Uterus (tissue), 4 donors: ENCODE data around the gene MKI67. TPM values are rescaled to one million over a fixed set of nuclear protein-coding genes. Genes with fewer than 3 reads are reported as not detected.

Experiments used
- DNase-seq, 2 donors: peaks; one replicate each; pipeline ENCODE4 v3.0.0-alpha.2; 2019 to 2020
- H3K27ac ChIP-seq, 2 donors: fragments of 200-600 bp; sonication (generic); 1 replicate in 1 of 2; 2 replicates in 1 of 2; pipeline ENCODE4 v1.5.1; 2016 to 2018
- H3K27me3 ChIP-seq, 2 donors: fragments of 200-600 bp; sonication (generic); one replicate each; pipeline ENCODE4 v1.5.1; 2018 to 2019; ENCODE audit warnings: control low read depth in 1 of 2
- H3K36me3 ChIP-seq, 2 donors: fragments of 200-600 bp; sonication (generic); one replicate each; pipeline ENCODE4 v1.5.1; 2019; ENCODE audit warnings: control low read depth in 1 of 2
- H3K4me1 ChIP-seq, 2 donors: fragments of 200-600 bp; sonication (generic); one replicate each; pipeline ENCODE4 v1.5.1; 2018 to 2019; ENCODE audit warnings: control low read depth in 1 of 2
- H3K4me3 ChIP-seq, 2 donors: fragments of 200-600 bp; sonication (generic); 1 replicate in 1 of 2; 2 replicates in 1 of 2; pipeline ENCODE4 v1.5.1; 2018 to 2019; ENCODE audit warnings: mild to moderate bottlenecking in 1 of 2
- H3K9me3 ChIP-seq, 2 donors: fragments of 200-600 bp; sonication (generic); one replicate each; pipeline ENCODE4 v1.5.1; 2019; ENCODE audit warnings: control low read depth in 1 of 2
- CTCF ChIP-seq, 4 experiments: fragments of 200-600 bp in 2 of 4; fragments of 450-650 bp in 2 of 4; sonication (generic) in 2 of 4; IDR thresholded peaks; one replicate each; pipeline ENCODE4 v1.5.1; 2016 to 2019; ENCODE audit warnings: antibody characterized with exemption in 4 of 4, mild to moderate bottlenecking in 2 of 4, moderate library complexity in 1 of 4
- POLR2A ChIP-seq, 2 donors: fragments of 450-650 bp; IDR thresholded peaks; one replicate each; pipeline ENCODE4 v1.6.1; 2016; ENCODE audit warnings: antibody characterized with exemption in 2 of 2, mild to moderate bottlenecking in 1 of 2, moderate library complexity in 1 of 2
- intact Hi-C: fragments of 100-400 bp; cut with DNase I; formaldehyde crosslinking; loops from one replicate; pipeline ENCODE4 v1.15.1; 2023; ENCODE audit warnings: low total_unique reads
- total RNA-seq, 4 donors: library from RNA; depleted of rRNA in 3 of 4; stranded (reverse); fragments of >200 nt in 3 of 4; gene quantifications; one replicate each; pipeline versions ENCODE4 v1.1.0 to v1.2.4, GENCODE V29; 2014 to 2023
- donor health status: DM: yes; HTN: yes; CAD: no.

MKI67 gene
- total RNA-seq, 4 donors from 2014 or later = under 0.01 to 16.9 (median 0.56) TPM

- Histone ChIP-seq H3K27me3 (peaks cover 0 to 4% of the 10 kb centered on the region in 2 donors), H3K9me3 (no peaks in the 10 kb centered on the region), H3K4me1 (no peaks in the 10 kb centered on the region), H3K4me3 (no peak overlapping the region), H3K36me3 (no peaks in the 10 kb centered on the region), H3K27ac (no peak overlapping the region)
- DNase-seq = no peak
- intact Hi-C loops = no loop called here
- TF ChIP-seq POLR2A (IDR thresholded peaks at IDR 0.05) (no peak), CTCF (IDR thresholded peaks at IDR 0.05) (no peak)
Observed at GRCh38 chr10:128160297-128160711, 34.1 kb upstream of the MKI67 start.

- no peak overlapping the region for H3K4me3 ChIP-seq
- no peak for TF ChIP-seq CTCF (IDR thresholded peaks at IDR 0.05)
- TF ChIP-seq POLR2A (IDR thresholded peaks at IDR 0.05) = no peak
- H3K27ac ChIP-seq = no peak overlapping the region
- H3K27me3 ChIP-seq = peaks cover 0 to 4% of the 10 kb centered on the region in 2 donors
- H3K9me3 ChIP-seq = no peaks in the 10 kb centered on the region
- no peaks in the 10 kb centered on the region for H3K36me3 ChIP-seq
- H3K4me1 ChIP-seq = no peaks in the 10 kb centered on the region
- intact Hi-C loops = no loop called here
- no peak for DNase-seq
Observed at GRCh38 chr10:128158021-128158795, 32.0 kb upstream of the MKI67 start.

DNA sequence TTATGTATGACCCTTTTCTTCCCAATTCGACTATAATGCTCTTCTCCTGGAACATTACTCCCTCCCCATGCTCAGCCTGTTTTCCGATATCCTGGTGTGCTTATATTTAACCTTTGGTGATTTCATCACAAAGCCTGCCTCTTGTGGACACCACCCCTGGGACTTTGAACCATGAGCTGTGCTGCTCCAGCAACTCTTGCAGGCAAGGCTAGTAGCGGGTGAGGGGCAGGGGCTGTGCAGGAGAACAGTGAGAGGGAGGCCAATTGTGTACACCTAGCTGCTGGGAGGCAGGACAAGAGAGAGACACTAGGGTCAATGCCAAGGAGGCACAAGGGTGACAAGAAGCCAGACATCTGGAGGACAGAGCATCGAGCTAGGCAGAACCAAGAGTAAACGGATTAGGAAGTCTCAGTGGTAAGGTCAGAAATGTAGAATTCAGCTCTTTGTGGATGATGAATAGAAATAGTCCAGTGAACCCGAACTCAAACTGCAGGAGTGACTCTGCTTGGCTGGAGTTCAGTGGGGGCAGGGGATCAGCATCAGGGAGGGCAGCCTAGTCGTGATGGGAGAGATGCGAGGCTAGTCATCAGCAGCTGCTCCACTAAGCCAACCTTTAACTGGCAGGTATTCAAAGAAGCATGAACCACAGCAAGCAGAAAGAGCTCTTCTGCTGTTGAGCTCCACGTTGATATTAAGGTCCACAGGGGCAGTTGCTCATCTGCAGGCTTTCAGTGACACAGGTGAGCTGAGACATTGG, 31.0 kb upstream of the MKI67 start:
- no peak for TF ChIP-seq POLR2A (IDR thresholded peaks at IDR 0.05)
- TF ChIP-seq CTCF (IDR thresholded peaks at IDR 0.05) = no peak
- Histone ChIP-seq H3K9me3 (no peaks in the 10 kb centered on the region), H3K4me1 (no peaks in the 10 kb centered on the region), H3K4me3 (no peak overlapping the region), H3K27me3 (peaks cover 0 to 4% of the 10 kb centered on the region in 2 donors), H3K36me3 (no peaks in the 10 kb centered on the region), H3K27ac (no peak overlapping the region)
- intact Hi-C loops = no loop called here
- DNase-seq = no peak

- intact Hi-C loops = no loop called here
- Histone ChIP-seq H3K4me3 (no peak overlapping the region), H3K27me3 (peaks cover 0 to 4% of the 10 kb centered on the region in 2 donors), H3K4me1 (peaks cover 0 to 3% of the 10 kb centered on the region in 2 donors), H3K36me3 (no peaks in the 10 kb centered on the region), H3K27ac (no peak overlapping the region), H3K9me3 (no peaks in the 10 kb centered on the region)
- no peak for DNase-seq
- TF ChIP-seq CTCF (IDR thresholded peaks at IDR 0.05) (no peak), POLR2A (IDR thresholded peaks at IDR 0.05) (no peak)
Observed at GRCh38 chr10:128152741-128153580, 26.7 kb upstream of the MKI67 start.
